Mucosa of descending colon (tissue), 3 donors: ENCODE data around the gene IQCM. TPM values are rescaled to one million over a fixed set of nuclear protein-coding genes. Genes with fewer than 3 reads are reported as not detected.
"Not testable (repeated sequence)": the region's sequence is repeated elsewhere in the genome, so short reads cannot be mapped to it uniquely, and the experiment has no call there.

Experiments
- ATAC-seq: fragments of 200-7000 bp; cut with Tn5 transposase; one replicate; pipeline ENCODE4 v1.9.1; 2020; ENCODE audit warnings: mild to moderate bottlenecking, moderate library complexity
- DNase-seq, 3 donors: peaks; one replicate each; pipeline ENCODE4 v3.0.0-alpha.2; 2020
- H3K36me3 ChIP-seq: fragments of 200-600 bp; one replicate; pipeline ENCODE4 v1.8.0; 2021; ENCODE audit warnings: low read depth, mild to moderate bottlenecking
- H3K4me1 ChIP-seq: fragments of 200-600 bp; one replicate; pipeline ENCODE4 v1.8.0; 2021; ENCODE audit warnings: low read depth, mild to moderate bottlenecking
- H3K4me3 ChIP-seq: fragments of 200-600 bp; one replicate; pipeline ENCODE4 v1.8.0; 2021; ENCODE audit warnings: mild to moderate bottlenecking
- H3K9me3 ChIP-seq: fragments of 200-600 bp; one replicate; pipeline ENCODE4 v1.8.0; 2021; ENCODE audit warnings: mild to moderate bottlenecking
- CTCF ChIP-seq: fragments of 200-600 bp; IDR thresholded peaks from one replicate; pipeline ENCODE4 v1.8.0; 2022; ENCODE audit warnings: antibody characterized with exemption, mild to moderate bottlenecking
- intact Hi-C, 2 donors: fragments of 100-400 bp; cut with DNase I in 1 of 2; cut with micrococcal nuclease in 1 of 2; formaldehyde crosslinking; loops; one replicate each; pipeline versions ENCODE4 v1.11.0 to v1.11.1; 2022; cut with DNase I, micrococcal nuclease
- total RNA-seq, 3 donors: library from RNA; stranded (reverse); fragmentation: NEBNext Ultra II Directional in 2 of 3; extraction: Animal tissue kit (Norgen Biotek cat#: 25700) in 2 of 3; gene quantifications; one replicate each; pipeline versions ENCODE4 v1.2.1 to v1.2.4, GENCODE V29; 2021 to 2023
- donor health status: DM: no; HTN: no; CAD: no; lungs with moderate emphysema.
- donor health status: DM: no; HTN: no; CAD: no.
- donor health status: DM: no; HTN: yes; CAD: no.

IQCM gene
- total RNA-seq, 3 donors from 2014 or later = 3.0 to 16.8 (median 5.2) TPM

GRCh38 chr4:149493492-149493891, 322.2 kb downstream of the IQCM start:
- TF ChIP-seq CTCF = no peak
- no peak overlapping the region for H3K4me3 ChIP-seq
- intact Hi-C loops = no loop called here
- H3K4me1 ChIP-seq = no peaks in the 10 kb centered on the region
- ATAC-seq (no peak), DNase-seq (no peak)
- H3K9me3 ChIP-seq = no peaks in the 10 kb centered on the region
- no peaks in the 10 kb centered on the region for H3K36me3 ChIP-seq

GRCh38 chr4:149489321-149489720, 326.3 kb downstream of the IQCM start:
- Histone ChIP-seq H3K4me3 (no peak overlapping the region), H3K4me1 (no peaks in the 10 kb centered on the region), H3K36me3 (no peaks in the 10 kb centered on the region), H3K9me3 (no peaks in the 10 kb centered on the region)
- DNase-seq (no peak), ATAC-seq (no peak)
- intact Hi-C loops = no loop called here
- TF ChIP-seq CTCF = no peak

- Histone ChIP-seq H3K4me1 (no peaks in the 10 kb centered on the region), H3K9me3 (no peaks in the 10 kb centered on the region), H3K4me3 (no peak overlapping the region), H3K36me3 (no peaks in the 10 kb centered on the region)
- intact Hi-C loops = no loop called here
- ATAC-seq (no peak), DNase-seq (no peak)
- no peak for TF ChIP-seq CTCF
Measured at GRCh38 chr4:149486861-149487260, 328.8 kb downstream of the IQCM start.

- intact Hi-C loops, H3K36me3 ChIP-seq, H3K9me3 ChIP-seq, H3K4me3 ChIP-seq, H3K4me1 ChIP-seq, ATAC-seq, DNase-seq: not testable (repeated sequence)
Measured at GRCh38 chr4:149468669-149469068, 347.0 kb downstream of the IQCM start.

- Histone ChIP-seq H3K9me3 (no peaks in the 10 kb centered on the region), H3K36me3 (no peaks in the 10 kb centered on the region), H3K4me1 (no peaks in the 10 kb centered on the region), H3K4me3 (no peak overlapping the region)
- no peak for ATAC-seq
- no peak for TF ChIP-seq CTCF
- intact Hi-C loops = no loop called here
- no peak for DNase-seq
Measured at GRCh38 chr4:149466446-149466845, 349.2 kb downstream of the IQCM start.

- TF ChIP-seq CTCF = no peak
- DNase-seq (no peak), ATAC-seq (no peak)
- intact Hi-C loops = no loop called here
- Histone ChIP-seq H3K4me1 (no peaks in the 10 kb centered on the region), H3K9me3 (no peaks in the 10 kb centered on the region), H3K4me3 (no peak overlapping the region), H3K36me3 (no peaks in the 10 kb centered on the region)
Measured at GRCh38 chr4:149465955-149466354, 349.7 kb downstream of the IQCM start.
